Sigmoid colon (tissue), 4 donors: Measurements from ENCODE around the gene CYTH1.

Experiments
- POLR2A ChIP-seq, 2 donors: fragments of 450-650 bp; IDR thresholded peaks; one replicate each; pipeline ENCODE4 v1.6.1; 2016; ENCODE audit warnings: antibody characterized with exemption in 2 of 2, mild to moderate bottlenecking in 2 of 2, moderate library complexity in 2 of 2
- POLR2AphosphoS5 ChIP-seq, 4 donors: sonication (generic); formaldehyde crosslinking; IDR thresholded peaks; one replicate each; pipeline ENCODE4 v1.6.1; 2017; ENCODE audit warnings: antibody characterized with exemption in 4 of 4
- TF ChIP-seq, protein P1 (sequence below), 4 experiments: fragments of 450-650 bp in 3 of 4; fragments of 200-600 bp in 1 of 4; IDR thresholded peaks; one replicate each; pipeline ENCODE4 v1.5.1; 2016 to 2019; ENCODE audit warnings: antibody characterized with exemption in 4 of 4, mild to moderate bottlenecking in 3 of 4, moderate library complexity in 2 of 4

DNA sequence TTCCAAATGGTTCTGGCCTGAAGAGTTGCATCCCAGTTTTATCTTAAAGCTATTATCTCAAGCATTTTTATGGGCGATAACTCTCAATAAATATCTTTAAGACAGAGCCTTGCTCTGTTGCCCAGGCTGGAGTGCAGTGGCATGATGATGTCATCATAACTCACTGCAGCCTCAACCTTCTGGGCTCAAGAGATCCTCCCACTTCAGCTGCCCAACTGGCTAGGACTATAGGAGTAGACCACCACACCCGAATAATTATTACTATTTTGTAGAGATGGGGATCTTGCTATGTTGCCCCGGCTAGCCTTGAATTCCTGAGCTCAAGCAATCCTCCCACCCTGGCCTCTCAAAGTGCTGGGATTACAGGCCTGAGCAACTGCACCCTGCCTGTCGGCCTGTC is 26.1 kb upstream of the CYTH1 start:
- TF ChIP-seq POLR2AphosphoS5 (IDR thresholded peaks at IDR 0.05) = no peak
- TF ChIP-seq, protein P1, sequence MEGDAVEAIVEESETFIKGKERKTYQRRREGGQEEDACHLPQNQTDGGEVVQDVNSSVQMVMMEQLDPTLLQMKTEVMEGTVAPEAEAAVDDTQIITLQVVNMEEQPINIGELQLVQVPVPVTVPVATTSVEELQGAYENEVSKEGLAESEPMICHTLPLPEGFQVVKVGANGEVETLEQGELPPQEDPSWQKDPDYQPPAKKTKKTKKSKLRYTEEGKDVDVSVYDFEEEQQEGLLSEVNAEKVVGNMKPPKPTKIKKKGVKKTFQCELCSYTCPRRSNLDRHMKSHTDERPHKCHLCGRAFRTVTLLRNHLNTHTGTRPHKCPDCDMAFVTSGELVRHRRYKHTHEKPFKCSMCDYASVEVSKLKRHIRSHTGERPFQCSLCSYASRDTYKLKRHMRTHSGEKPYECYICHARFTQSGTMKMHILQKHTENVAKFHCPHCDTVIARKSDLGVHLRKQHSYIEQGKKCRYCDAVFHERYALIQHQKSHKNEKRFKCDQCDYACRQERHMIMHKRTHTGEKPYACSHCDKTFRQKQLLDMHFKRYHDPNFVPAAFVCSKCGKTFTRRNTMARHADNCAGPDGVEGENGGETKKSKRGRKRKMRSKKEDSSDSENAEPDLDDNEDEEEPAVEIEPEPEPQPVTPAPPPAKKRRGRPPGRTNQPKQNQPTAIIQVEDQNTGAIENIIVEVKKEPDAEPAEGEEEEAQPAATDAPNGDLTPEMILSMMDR (IDR thresholded peaks at IDR 0.05) = no peak
- no peak for TF ChIP-seq POLR2A (IDR thresholded peaks at IDR 0.05)
